Brain microvascular endothelial cell (primary cell): Measurements from ENCODE around the gene GFM2.
"Not testable (repeated sequence)": the region's sequence is repeated elsewhere in the genome, so short reads cannot be mapped to it uniquely, and the experiment has no call there.

ENCODE experiments used
- DNase-seq: peaks from one replicate; pipeline ENCODE4 v3.0.0-alpha.2; 2020
- H3K27ac ChIP-seq: fragments of 250-450 bp; sonication (Bioruptor Pico); 2 replicates; pipeline ENCODE4 v1.5.1; 2020; ENCODE audit warnings: mild to moderate bottlenecking, moderate library complexity
- H3K27me3 ChIP-seq: fragments of 250-450 bp; sonication (Bioruptor Pico); replicated peaks from 2 replicates; pipeline ENCODE4 v1.5.1; 2020; ENCODE audit warnings: mild to moderate bottlenecking
- H3K36me3 ChIP-seq: fragments of 250-450 bp; sonication (Bioruptor Pico); replicated peaks from 2 replicates; pipeline ENCODE4 v1.5.1; 2020; ENCODE audit warnings: mild to moderate bottlenecking
- H3K4me3 ChIP-seq: 2 replicates; pipeline ENCODE4 v1.5.1; 2011; ENCODE audit warnings: low read depth, mild to moderate bottlenecking, control low read depth, low read length, moderate library complexity
- CTCF ChIP-seq: IDR thresholded peaks from 2 replicates; pipeline ENCODE4 v1.5.1; 2011; ENCODE audit warnings: low read depth, mild to moderate bottlenecking, moderate library complexity, low read length, control low read depth, inconsistent platforms; ENCODE audit errors: missing control alignments
- in situ Hi-C: cut with HindIII; loops from 2 replicates; pipeline ENCODE4 v1.10.0; 2017; ENCODE audit warnings: low sequenced_read_pairs, low pct_ligation_motif_present

GFM2 gene, protein sequence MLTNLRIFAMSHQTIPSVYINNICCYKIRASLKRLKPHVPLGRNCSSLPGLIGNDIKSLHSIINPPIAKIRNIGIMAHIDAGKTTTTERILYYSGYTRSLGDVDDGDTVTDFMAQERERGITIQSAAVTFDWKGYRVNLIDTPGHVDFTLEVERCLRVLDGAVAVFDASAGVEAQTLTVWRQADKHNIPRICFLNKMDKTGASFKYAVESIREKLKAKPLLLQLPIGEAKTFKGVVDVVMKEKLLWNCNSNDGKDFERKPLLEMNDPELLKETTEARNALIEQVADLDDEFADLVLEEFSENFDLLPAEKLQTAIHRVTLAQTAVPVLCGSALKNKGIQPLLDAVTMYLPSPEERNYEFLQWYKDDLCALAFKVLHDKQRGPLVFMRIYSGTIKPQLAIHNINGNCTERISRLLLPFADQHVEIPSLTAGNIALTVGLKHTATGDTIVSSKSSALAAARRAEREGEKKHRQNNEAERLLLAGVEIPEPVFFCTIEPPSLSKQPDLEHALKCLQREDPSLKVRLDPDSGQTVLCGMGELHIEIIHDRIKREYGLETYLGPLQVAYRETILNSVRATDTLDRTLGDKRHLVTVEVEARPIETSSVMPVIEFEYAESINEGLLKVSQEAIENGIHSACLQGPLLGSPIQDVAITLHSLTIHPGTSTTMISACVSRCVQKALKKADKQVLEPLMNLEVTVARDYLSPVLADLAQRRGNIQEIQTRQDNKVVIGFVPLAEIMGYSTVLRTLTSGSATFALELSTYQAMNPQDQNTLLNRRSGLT

GRCh38 chr5:74766849-74767578 is at the start of gene GFM2, which contains the start of gene NSA2:
GFM2 (minus strand) TSS chr5:74767117; CDS start chr5:74763742, 3,375 bp downstream.
NSA2 (plus strand) TSS chr5:74767249; CDS start chr5:74767361, 112 bp downstream.
- peak; percentile 92 for DNase-seq
- Histone ChIP-seq H3K27ac (peak within 1 kb of the TSS; percentile 8), H3K36me3 (peaks cover 19% of the 10 kb centered on the region), H3K27me3 (no peaks in the 10 kb centered on the region), H3K4me3 (peak within 1 kb of the TSS; percentile 84)
- in situ Hi-C loops = no loop called here
- no peak for TF ChIP-seq CTCF

DNA sequence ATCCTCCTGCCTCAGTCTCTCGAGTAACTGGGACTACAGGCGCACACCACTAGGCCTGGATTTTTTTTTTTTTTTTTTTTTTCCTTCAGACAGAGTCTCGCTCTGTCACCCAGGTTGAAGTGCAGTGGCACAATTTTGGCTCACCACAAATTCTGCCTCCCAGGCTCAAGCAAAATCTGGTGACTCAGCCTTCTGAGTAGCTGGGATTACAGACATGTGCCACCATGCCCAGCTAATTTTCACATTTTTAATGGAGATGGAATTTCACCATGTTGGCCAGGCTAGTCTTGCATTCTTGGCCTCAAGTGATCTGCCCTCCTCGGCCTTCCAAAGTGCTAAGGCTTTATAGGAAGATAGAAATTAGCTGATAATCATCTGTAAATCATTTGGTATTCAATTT is 44.0 kb upstream of the GFM2 start:
- Histone ChIP-seq H3K27ac (no peak overlapping the region), H3K4me3 (no peak overlapping the region), H3K36me3 (no peaks in the 10 kb centered on the region), H3K27me3 (no peaks in the 10 kb centered on the region)
- in situ Hi-C loops = no loop called here
- DNase-seq = no peak
- TF ChIP-seq CTCF = no peak

- DNase-seq = no peak
- in situ Hi-C loops = no loop called here
- no peak for TF ChIP-seq CTCF
- H3K27ac ChIP-seq = no peak overlapping the region
- no peak overlapping the region for H3K4me3 ChIP-seq
- no peaks in the 10 kb centered on the region for H3K36me3 ChIP-seq
- no peaks in the 10 kb centered on the region for H3K27me3 ChIP-seq
These were observed 35.0 kb upstream of the GFM2 start for GRCh38 chr5:74801941-74802340.

DNA sequence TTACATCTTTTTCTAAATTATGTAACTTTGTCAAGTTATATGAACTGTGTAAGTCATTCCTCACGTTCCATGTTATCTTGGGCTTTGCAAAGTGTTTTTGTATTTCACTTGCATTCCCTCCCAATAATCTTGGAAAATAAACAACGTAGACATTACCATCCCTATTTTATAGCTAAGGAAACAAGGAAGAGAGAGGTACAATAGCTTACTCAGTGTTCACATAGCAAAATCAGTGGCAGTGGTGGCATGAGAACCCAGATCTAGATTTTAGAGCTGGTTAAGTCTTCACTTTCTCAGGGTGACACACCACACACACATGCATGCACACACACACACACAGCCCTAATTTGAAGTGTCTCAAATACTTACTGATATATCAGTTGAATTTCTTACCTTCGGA is 34.3 kb upstream of the GFM2 start:
- H3K36me3 ChIP-seq = no peaks in the 10 kb centered on the region
- TF ChIP-seq CTCF = no peak

DNA sequence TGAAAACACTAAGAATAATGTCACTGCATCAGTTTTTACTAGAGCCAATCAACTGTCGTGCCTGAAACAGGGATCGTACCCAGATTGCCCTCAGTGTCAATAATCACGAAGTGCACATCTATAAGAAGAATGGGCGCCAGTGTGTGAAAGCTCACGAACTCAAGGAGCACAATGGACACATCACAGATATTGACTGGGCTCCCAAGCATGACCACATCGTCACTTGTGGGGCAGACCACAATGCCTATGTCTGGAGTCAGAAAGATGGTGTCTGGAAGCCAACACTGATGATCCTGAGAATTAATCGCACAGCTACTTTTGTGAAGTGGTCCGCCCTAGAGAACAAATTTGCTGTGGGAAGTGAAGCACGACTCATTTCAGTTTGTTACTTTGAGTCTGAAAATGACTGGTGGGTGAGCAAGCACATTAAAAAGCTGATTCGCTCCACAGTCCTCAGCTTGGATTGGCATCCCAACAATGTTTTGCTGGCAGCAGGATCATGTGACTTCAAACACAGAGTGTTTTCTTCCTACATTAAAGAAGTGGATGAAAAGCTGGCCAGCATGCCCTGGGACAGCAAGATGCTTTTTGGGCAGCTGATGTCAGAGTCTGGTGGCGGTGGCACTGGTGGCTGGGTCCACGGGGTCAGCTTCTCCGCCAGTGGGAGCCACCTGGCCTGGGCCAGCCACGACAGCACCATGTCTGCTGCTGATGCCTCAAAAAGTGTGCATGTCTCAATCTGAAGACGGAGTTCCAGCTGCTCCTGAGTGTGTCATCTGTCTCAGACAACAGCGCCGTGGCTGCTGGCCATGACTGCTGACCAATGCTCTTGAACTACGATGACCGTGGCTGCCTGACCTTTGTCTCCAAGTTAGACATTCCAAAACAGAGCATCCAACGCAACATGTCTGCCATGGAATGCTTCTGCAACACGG is 32.3 kb upstream of the GFM2 start:
- DNase-seq = no peak
- H3K36me3 ChIP-seq = no peaks in the 10 kb centered on the region
- no peaks in the 10 kb centered on the region for H3K27me3 ChIP-seq
- no peak for TF ChIP-seq CTCF
- H3K4me3 ChIP-seq = no peak overlapping the region
- H3K27ac ChIP-seq = no peak overlapping the region
- in situ Hi-C loops = no loop called here

More for the DNA sequence above, 34.3 kb upstream of the GFM2 start:
- Histone ChIP-seq H3K27me3 (no peaks in the 10 kb centered on the region), H3K4me3 (no peak overlapping the region), H3K27ac (no peak overlapping the region)
- in situ Hi-C loops = no loop called here
- no peak for DNase-seq

- H3K36me3 ChIP-seq, in situ Hi-C loops, DNase-seq, H3K27ac ChIP-seq, H3K27me3 ChIP-seq, H3K4me3 ChIP-seq: not testable (repeated sequence)
These were observed 24.8 kb upstream of the GFM2 start for GRCh38 chr5:74791669-74792068.
